SU-DHL-6 (cell line): ENCODE measurements around the gene PRR9.

Source experiments
- CTCF ChIP-seq: fragments of 200-600 bp; sonication (generic); IDR thresholded peaks from one replicate; pipeline ENCODE4 v1.5.1; 2017; ENCODE audit warnings: antibody characterized with exemption, mild to moderate bottlenecking, low read length, moderate library complexity; ENCODE audit not compliant: insufficient read depth, poor library complexity, severe bottlenecking
- EZH2phosphoT487 ChIP-seq: fragments of 200-600 bp; sonication (generic), shearing (Covaris generic); conservative IDR thresholded peaks from 2 replicates; pipeline ENCODE4 v1.6.1; 2018; ENCODE audit warnings: mild to moderate bottlenecking, antibody characterized with exemption, low read length, moderate library complexity, mixed read lengths

GRCh38 chr1:153195216-153195615 is 22.2 kb upstream of the PRR9 start:
- TF ChIP-seq CTCF (no peak), EZH2phosphoT487 (no peak)
